ENCODE data around the gene ARHGEF10L. TPM values are rescaled to one million over a fixed set of nuclear protein-coding genes. Genes with fewer than 3 reads are reported as not detected.

ARHGEF10L gene
- total RNA-seq, 1 experiment from 2014 or later, result 21.6 TPM

DNA sequence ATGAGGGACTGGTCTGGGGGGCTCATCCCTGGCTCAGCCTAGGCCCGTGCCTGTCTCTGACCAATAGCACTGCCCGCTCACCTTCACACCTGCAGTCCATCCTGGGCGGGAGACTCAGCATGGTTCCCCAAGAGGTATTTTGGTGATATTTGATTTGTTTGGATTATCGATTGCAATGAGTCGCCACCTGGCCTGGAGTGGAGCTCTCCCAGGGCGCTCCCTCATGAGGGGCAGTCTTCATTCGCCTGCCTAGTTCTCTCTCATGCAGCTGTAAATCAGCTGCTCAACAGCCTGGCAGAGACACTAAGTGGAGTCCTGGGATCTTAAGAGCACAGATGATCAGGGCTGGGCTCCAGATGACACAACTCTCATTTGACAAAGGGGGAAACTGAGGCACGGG, 125.6 kb downstream of the ARHGEF10L start:
- ChIA-PET POLR2A (ENCODE audit: unreplicated experiment) (no interaction called here), CTCF (no interaction called here)
- no TSS peak for BruUV-seq (replicated peaks)
- H2AFZ ChIP-seq, result no peak overlapping the region
- no peaks in the 10 kb centered on the region for H3F3A ChIP-seq (ENCODE audit: insufficient read depth, low read depth)
- no peak for DNase-seq
- H3K27ac ChIP-seq, result no peak overlapping the region
- intact Hi-C loops (cut with micrococcal nuclease; ENCODE audit: unreplicated experiment), result no loop called here
- H4K20me1 ChIP-seq (ENCODE audit: insufficient read depth), result peaks cover 5% of the 10 kb centered on the region
- H3K36me3 ChIP-seq (ENCODE audit: low read depth), result no peaks in the 10 kb centered on the region
- no peak overlapping the region for H3K4me2 ChIP-seq
- H3K4me3 ChIP-seq, result no peak overlapping the region
- H3K9me3 ChIP-seq (ENCODE audit: insufficient read depth, low read depth), result no peaks in the 10 kb centered on the region
- no peaks in the 10 kb centered on the region for H3K4me1 ChIP-seq (replicated peaks; ENCODE audit: insufficient read depth)
- no peak for TF ChIP-seq EZH2 (IDR thresholded peaks at IDR 0.05; ENCODE audit: low read depth)
- TF ChIP-seq, protein P1, sequence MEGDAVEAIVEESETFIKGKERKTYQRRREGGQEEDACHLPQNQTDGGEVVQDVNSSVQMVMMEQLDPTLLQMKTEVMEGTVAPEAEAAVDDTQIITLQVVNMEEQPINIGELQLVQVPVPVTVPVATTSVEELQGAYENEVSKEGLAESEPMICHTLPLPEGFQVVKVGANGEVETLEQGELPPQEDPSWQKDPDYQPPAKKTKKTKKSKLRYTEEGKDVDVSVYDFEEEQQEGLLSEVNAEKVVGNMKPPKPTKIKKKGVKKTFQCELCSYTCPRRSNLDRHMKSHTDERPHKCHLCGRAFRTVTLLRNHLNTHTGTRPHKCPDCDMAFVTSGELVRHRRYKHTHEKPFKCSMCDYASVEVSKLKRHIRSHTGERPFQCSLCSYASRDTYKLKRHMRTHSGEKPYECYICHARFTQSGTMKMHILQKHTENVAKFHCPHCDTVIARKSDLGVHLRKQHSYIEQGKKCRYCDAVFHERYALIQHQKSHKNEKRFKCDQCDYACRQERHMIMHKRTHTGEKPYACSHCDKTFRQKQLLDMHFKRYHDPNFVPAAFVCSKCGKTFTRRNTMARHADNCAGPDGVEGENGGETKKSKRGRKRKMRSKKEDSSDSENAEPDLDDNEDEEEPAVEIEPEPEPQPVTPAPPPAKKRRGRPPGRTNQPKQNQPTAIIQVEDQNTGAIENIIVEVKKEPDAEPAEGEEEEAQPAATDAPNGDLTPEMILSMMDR (conservative IDR thresholded peaks at IDR 0.05), result no peak
- no peaks in the 10 kb centered on the region for H3K79me2 ChIP-seq (ENCODE audit: low read depth)
- no peaks in the 10 kb centered on the region for H3K9me2 ChIP-seq (ENCODE audit: insufficient read depth)
- no peaks in the 10 kb centered on the region for H3K27me3 ChIP-seq (ENCODE audit: insufficient read depth, low read depth)

DNA sequence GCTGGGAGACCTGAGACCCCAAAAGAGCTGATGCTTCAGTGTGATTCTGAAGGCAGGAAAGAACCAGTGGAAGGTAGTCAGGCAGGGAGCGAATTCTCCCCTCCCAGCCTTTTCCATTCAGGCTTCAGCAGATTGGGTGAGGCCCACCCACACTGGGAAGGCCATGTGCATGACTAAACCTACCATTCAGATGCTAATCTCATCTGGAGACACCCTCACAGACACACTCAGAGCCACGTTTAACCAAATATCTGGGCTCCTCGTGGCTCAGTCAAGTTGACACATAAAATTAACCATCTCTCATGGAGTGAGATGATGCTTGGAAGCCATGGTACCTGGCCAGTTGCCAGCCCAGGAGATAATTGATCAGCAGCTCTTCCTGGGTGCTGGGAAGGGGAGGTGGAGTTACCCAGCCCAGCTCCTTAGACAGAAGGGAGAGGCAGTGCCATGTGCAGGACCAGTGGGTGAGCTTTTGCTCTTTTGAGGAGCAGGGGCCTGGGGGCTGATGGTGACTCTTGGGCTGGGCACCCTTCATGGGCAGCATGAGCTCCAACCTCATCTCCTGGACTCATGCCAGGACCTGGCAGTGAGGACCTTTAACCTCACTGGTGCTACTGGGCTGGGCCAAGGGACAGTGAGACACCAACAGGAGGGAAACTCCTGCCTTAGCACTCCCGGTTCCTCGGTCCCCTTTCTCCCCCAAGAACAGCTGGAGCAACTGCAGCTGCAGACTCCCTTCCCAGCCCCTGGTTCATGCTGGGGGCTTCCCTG, 126.6 kb downstream of the ARHGEF10L start:
- H3K4me1 ChIP-seq (replicated peaks; ENCODE audit: insufficient read depth), result no peaks in the 10 kb centered on the region
- H3K36me3 ChIP-seq (ENCODE audit: low read depth), result no peaks in the 10 kb centered on the region
- no peaks in the 10 kb centered on the region for H3K9me2 ChIP-seq (ENCODE audit: insufficient read depth)
- ChIA-PET CTCF (interaction anchor here (0.5 kb wide), 1 partner anchor 15 kb away, joined by 3 read pairs; no protein-coding TSS in a partner anchor), POLR2A (ENCODE audit: unreplicated experiment) (no interaction called here)
- intact Hi-C loops (cut with micrococcal nuclease; ENCODE audit: unreplicated experiment), result no loop called here
- peaks cover 5% of the 10 kb centered on the region for H4K20me1 ChIP-seq (ENCODE audit: insufficient read depth)
- TF ChIP-seq, protein P1 (conservative IDR thresholded peaks at IDR 0.05), result no peak
- TF ChIP-seq EZH2 (IDR thresholded peaks at IDR 0.05; ENCODE audit: low read depth), result no peak
- no peaks in the 10 kb centered on the region for H3K9me3 ChIP-seq (ENCODE audit: insufficient read depth, low read depth)
- no peak overlapping the region for H2AFZ ChIP-seq
- no peaks in the 10 kb centered on the region for H3F3A ChIP-seq (ENCODE audit: insufficient read depth, low read depth)
- H3K79me2 ChIP-seq (ENCODE audit: low read depth), result no peaks in the 10 kb centered on the region
- no TSS peak for BruUV-seq (replicated peaks)
- H3K4me2 ChIP-seq, result no peak overlapping the region
- H3K4me3 ChIP-seq, result no peak overlapping the region
- no peak overlapping the region for H3K27ac ChIP-seq
- H3K27me3 ChIP-seq (ENCODE audit: insufficient read depth, low read depth), result no peaks in the 10 kb centered on the region
- no peak for DNase-seq

DNA sequence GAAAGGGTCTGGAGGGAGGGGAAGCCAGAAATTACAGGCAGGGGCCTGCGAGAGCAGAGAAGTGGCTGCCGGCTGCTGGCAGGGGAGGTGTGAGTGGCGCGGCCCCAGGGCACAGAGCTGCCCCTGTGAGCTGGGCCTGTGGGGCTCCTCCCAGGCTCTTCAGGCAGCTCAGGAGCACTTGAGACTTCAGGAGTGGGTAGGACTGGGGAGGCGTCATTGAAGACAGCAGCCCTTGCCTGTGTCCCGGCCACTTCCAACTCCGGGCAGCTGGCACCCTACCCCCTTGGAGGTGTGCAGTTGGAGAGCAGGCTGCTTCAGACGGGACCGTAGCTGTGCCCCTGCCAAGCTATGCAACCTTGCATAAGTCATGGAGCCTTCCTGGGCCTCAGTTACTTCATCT, 128.1 kb downstream of the ARHGEF10L start:
- no peak overlapping the region for H3K4me2 ChIP-seq
- no peak overlapping the region for H3K27ac ChIP-seq
- H4K20me1 ChIP-seq (ENCODE audit: insufficient read depth), result no peaks in the 10 kb centered on the region
- H3K27me3 ChIP-seq (ENCODE audit: insufficient read depth, low read depth), result no peaks in the 10 kb centered on the region
- H3F3A ChIP-seq (ENCODE audit: insufficient read depth, low read depth), result no peaks in the 10 kb centered on the region
- no peak overlapping the region for H3K4me3 ChIP-seq
- no peak overlapping the region for H2AFZ ChIP-seq
- POLR2A ChIA-PET (ENCODE audit: unreplicated experiment), result no interaction called here
- H3K36me3 ChIP-seq (ENCODE audit: low read depth), result no peaks in the 10 kb centered on the region
- CTCF ChIA-PET, result no interaction called here
- no peak for TF ChIP-seq EZH2 (IDR thresholded peaks at IDR 0.05; ENCODE audit: low read depth)
- H3K4me1 ChIP-seq (replicated peaks; ENCODE audit: insufficient read depth), result no peaks in the 10 kb centered on the region
- no peaks in the 10 kb centered on the region for H3K79me2 ChIP-seq (ENCODE audit: low read depth)
- intact Hi-C loops (cut with micrococcal nuclease; ENCODE audit: unreplicated experiment), result no loop called here
- BruUV-seq (replicated peaks), result no TSS peak
- no peak for DNase-seq
- no peaks in the 10 kb centered on the region for H3K9me3 ChIP-seq (ENCODE audit: insufficient read depth, low read depth)
- no peaks in the 10 kb centered on the region for H3K9me2 ChIP-seq (ENCODE audit: insufficient read depth)

DNA sequence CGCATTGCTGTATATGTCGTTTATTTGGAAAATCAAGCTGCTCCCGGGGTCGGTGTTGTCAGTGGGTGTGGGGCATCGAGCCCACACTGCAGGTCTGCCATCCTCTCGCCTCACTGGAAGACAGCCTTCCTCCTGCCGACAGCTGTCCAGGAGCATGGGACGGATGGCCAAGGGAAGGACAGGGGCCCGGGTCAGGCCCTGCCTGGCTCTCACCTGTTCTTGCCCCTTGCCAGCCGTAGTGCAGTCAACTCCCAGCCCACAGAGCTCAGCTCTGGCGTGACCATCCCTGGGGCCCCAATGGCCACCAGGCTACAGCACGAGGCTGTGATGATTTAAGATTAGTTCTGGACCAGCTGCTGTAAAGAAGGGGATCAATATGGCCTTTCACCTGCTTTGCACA, 128.7 kb downstream of the ARHGEF10L start:
- H4K20me1 ChIP-seq (ENCODE audit: insufficient read depth), result no peaks in the 10 kb centered on the region
- no peaks in the 10 kb centered on the region for H3K79me2 ChIP-seq (ENCODE audit: low read depth)
- H3K27ac ChIP-seq, result no peak overlapping the region
- no peaks in the 10 kb centered on the region for H3K9me3 ChIP-seq (ENCODE audit: insufficient read depth, low read depth)
- H3F3A ChIP-seq (ENCODE audit: insufficient read depth, low read depth), result no peaks in the 10 kb centered on the region
- H3K27me3 ChIP-seq (ENCODE audit: insufficient read depth, low read depth), result no peaks in the 10 kb centered on the region
- H3K9me2 ChIP-seq (ENCODE audit: insufficient read depth), result no peaks in the 10 kb centered on the region
- DNase-seq, result no peak
- ChIA-PET CTCF (no interaction called here), POLR2A (ENCODE audit: unreplicated experiment) (no interaction called here)
- no peak overlapping the region for H3K4me2 ChIP-seq
- no peak overlapping the region for H3K4me3 ChIP-seq
- no TSS peak for BruUV-seq (replicated peaks)
- intact Hi-C loops (cut with micrococcal nuclease; ENCODE audit: unreplicated experiment), result no loop called here
- H3K36me3 ChIP-seq (ENCODE audit: low read depth), result no peaks in the 10 kb centered on the region
- no peak overlapping the region for H2AFZ ChIP-seq
- TF ChIP-seq, protein P1 (conservative IDR thresholded peaks at IDR 0.05), result no peak
- TF ChIP-seq EZH2 (IDR thresholded peaks at IDR 0.05; ENCODE audit: low read depth), result no peak
- no peaks in the 10 kb centered on the region for H3K4me1 ChIP-seq (replicated peaks; ENCODE audit: insufficient read depth)
